Neural cell (in vitro differentiated cells): ENCODE data around the gene ASIC2.

Source experiments
- EZH2 ChIP-seq: fragments of 200-600, 300-800 bp; shearing (Covaris generic), sonication (generic); IDR thresholded peaks from 2 replicates; pipeline ENCODE4 v1.6.1; 2014; ENCODE audit warnings: antibody characterized with exemption, low read length, borderline replicate concordance, mild to moderate bottlenecking; ENCODE audit not compliant: insufficient read depth, poor library complexity, severe bottlenecking
- TF ChIP-seq, protein P1 (sequence below): fragments of 450-650 bp; IDR thresholded peaks from 2 replicates; pipeline ENCODE4 v1.5.1; 2014; ENCODE audit warnings: antibody characterized with exemption, mild to moderate bottlenecking, moderate library complexity; ENCODE audit not compliant: poor library complexity, severe bottlenecking

GRCh38 chr17:33099252-33099651 is 193.8 kb downstream of the ASIC2 start:
- TF ChIP-seq, protein P1, sequence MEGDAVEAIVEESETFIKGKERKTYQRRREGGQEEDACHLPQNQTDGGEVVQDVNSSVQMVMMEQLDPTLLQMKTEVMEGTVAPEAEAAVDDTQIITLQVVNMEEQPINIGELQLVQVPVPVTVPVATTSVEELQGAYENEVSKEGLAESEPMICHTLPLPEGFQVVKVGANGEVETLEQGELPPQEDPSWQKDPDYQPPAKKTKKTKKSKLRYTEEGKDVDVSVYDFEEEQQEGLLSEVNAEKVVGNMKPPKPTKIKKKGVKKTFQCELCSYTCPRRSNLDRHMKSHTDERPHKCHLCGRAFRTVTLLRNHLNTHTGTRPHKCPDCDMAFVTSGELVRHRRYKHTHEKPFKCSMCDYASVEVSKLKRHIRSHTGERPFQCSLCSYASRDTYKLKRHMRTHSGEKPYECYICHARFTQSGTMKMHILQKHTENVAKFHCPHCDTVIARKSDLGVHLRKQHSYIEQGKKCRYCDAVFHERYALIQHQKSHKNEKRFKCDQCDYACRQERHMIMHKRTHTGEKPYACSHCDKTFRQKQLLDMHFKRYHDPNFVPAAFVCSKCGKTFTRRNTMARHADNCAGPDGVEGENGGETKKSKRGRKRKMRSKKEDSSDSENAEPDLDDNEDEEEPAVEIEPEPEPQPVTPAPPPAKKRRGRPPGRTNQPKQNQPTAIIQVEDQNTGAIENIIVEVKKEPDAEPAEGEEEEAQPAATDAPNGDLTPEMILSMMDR: no peak
- TF ChIP-seq EZH2: no peak
